HG03521 (cell line): ENCODE results near the gene CEL.
"Not testable (repeated sequence)": the region's sequence is repeated elsewhere in the genome, so short reads cannot be mapped to it uniquely, and the experiment has no call there.

Experiments
- ATAC-seq: cut with Tn5 transposase; IDR thresholded peaks from one replicate; pipeline ENCODE4 v1.9.1; 2021; ENCODE audit warnings: mild to moderate bottlenecking, moderate library complexity; ENCODE audit not compliant: unreplicated experiment

Gene CEL

DNA sequence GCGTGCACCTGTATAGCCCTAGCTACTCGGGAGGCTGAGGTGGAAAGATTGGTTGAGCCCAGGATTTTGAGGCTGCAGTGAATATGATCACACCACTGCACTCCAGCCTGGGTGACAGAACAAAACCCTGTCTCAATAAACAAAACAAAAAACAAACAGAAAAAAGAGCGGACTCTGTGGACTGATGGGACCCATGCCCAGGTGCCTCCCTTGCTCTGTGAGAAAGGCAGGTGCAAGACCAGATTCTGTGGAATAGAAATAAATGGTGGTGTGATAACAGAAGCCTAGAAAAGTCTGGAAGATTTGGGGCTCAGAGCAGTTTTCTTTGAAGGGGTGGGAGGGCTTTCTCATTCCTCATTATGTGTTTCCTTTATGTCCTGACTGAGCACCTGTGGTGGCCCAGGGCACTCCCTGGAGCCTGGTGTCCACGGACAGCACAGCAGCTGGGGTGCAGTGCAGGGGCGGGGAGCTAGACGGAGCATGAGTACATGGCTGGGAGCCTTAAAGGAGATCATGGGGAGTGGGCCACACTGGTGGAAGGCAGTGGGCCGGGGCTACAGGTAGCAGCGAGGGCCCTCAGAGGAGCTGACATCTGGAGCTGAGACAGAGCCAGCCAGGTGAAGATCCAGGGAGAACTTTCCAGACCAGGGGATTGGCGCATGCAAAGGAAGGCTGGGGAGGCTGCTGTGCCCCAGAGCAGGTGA lies 15.4 kb upstream of the CEL start:
- no peak for ATAC-seq

DNA sequence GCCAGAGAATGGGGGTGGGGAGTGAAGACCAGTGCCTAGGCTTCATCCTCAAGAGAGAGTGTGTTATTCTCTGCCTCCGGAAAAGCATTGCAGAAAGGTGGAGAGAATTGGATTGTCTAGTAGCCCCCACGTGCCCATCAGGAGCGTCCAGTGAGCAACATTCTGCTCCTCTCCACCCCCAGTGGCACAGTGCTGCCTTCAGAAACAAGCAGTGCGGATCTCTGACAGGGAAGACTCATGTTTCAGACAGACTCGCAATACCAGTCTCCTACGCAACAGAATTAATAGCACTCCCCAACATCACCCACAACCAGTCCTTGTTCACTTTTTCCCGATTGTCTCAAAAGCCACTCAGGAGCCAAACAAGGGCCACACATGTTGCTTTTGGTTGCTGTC lies 14.9 kb upstream of the CEL start:
- ATAC-seq = no peak

DNA sequence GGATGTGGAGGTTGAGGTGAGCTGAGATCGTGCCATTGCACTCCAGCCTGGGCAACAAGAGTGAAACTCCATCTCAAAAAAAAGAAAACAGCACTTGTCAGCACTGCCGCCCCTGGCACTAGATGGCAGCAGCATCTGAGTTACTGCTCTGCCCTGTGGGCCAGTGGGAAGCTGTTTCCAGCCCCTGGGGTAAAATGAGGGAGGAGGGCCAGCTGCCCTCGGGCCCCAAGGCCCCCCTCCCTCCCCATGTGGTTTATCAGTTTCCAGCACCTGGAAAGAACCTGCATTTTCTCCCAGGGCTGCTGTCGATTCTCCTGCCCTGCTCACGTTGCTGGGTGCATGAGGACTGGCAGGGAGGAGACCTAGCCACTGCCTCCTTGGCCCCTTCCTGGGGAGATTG lies 13.2 kb upstream of the CEL start:
- ATAC-seq = no peak

DNA sequence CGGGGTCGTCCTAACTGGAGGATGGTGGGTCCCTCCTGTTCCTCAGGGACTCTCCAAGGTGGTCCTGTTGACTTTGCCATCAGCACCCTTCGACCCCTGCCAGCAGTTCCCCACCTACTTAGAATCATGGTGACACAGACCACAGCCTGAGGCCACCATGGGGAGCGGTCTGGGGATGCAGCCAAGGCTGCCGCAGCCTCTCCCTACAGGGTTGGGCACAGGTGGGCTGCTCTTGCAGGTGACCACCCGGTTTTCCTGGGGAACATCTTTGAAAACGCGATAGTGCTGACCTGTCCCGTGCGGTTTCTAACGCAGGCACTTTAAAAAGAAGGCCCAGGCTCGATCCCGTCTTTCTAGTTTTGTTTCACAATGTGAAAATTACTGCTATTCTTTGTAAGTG lies 12.7 kb upstream of the CEL start:
- no peak for ATAC-seq

DNA sequence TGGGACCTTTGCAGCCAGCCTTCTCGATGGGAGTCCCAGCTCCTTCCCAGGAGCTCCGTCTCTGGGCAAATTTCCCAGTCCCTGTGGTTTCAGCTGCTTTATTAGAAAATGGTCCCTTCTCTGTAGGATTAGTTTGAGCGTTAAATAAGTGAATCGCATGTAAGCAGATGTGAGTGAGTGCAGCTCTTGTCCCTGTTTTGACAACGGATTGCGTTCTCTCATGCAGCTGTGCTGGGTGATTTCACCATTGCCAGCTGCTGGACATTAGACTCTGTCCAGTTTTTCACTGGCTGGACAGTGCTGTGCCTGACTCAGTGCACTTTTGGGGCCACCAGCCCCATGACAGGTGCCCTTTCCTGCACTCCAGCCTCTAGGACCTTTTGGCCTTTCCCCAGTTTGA lies 11.6 kb upstream of the CEL start:
- ATAC-seq = no peak

DNA sequence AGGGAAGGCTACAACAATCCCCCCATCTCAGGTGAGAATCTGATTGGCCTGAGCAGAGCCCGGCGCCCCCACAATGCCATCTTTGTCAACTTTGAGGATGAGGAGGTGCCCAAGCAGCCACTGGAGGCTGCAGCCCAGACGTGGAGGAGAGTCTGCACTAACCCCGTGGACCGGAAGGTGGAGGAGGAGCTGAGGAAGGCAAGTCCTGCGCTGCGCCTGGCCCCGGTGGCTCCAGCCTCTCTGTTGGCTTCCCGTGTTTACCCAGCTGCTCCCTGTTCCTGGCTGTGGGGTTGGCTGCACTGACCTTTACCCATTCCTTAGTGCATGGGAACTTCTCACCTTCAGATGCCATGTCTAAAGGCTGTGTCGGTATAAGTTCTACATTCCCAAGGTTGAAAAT lies 11.0 kb upstream of the CEL start:
- no peak for ATAC-seq

DNA sequence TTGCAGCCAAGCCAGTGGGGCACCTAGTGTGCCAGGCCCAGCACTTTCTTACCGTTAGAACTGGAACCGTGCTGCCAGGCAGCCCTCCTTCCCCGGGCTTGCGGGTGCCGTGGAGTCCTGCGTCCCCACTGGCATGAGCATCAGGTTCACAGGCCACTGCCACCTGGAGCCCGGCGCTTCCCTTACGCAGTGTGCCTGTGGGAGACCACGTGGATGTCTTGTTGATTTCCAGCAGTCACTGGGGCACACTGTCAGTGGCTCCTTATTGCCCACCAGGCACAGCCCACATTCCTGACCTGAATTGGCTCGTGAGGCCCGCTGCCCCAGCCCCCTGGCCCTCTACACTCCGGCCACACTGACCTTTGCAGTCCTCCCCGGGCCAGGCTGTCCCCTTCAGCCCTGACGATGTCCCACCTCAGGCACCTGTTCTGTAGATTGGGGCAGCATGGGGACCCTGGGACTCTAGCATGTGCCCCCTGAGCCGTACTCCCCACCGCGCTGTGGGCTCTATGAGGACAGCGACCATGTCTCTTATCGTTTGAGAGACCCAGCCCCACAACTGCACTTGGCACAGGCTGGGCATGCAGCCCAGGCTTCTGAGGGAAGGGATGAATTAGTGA lies 10.4 kb upstream of the CEL start:
- ATAC-seq = no peak

DNA sequence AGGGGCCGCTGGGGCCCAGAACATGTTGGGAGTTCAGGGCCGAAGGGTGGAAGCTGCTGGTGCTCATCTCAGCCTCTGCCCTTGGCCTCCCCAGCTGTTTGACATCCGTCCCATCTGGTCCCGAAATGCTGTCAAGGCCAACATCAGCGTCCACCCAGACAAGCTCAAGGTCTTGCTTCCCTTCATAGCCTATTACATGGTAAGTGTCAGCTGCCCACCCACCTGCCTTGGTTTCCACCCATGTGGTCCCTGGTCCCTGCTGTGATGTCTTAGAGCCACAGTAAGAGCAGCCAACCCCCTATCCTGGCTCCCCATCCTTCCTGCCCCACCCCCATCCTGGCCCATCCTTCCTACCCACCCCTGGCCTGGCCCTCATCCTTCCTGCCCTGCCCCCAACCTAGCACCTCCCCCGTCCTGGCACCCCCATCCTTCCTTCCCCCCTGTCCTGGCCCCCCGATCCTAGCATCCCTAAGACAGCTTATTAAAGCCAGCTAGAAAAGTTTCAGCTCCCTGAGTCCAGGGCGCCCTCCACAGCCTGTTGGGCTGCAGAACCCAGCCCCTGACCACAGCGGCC lies 9.7 kb upstream of the CEL start:
- no peak for ATAC-seq

DNA sequence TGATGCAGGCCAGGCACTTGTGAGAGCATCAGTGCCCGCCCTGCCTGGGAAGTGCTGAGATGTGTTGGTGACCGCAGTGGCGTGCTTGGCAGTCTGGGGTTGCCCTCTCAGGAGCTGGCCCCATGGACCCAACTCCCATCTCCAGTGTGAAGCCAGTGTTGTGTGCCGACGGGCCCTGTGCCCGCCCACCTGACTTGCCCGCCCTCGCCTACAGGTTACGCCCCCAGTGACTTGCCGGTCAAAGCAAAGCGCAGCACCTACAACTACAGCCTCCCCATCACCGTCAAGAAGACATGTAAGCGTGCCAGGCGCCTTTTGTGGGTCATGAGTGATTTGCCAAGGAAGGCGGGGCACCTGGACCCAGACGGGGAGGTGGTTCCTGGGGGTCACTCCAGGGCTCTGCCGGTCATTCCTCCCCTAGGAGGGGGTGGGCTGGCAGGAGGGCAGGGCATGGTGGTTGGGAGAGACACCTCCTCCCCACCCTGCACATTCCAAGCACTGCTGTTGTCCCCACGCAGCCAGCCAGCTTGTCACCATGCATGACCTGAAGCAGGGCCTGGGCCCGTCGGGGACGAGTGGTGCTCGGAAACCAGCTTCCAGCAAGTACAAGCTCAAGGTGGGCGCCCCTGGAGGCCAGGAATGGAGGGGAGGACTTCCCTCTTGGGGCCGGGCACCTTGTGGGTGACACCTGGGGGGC lies 7.4 kb upstream of the CEL start:
- ATAC-seq = no peak

DNA sequence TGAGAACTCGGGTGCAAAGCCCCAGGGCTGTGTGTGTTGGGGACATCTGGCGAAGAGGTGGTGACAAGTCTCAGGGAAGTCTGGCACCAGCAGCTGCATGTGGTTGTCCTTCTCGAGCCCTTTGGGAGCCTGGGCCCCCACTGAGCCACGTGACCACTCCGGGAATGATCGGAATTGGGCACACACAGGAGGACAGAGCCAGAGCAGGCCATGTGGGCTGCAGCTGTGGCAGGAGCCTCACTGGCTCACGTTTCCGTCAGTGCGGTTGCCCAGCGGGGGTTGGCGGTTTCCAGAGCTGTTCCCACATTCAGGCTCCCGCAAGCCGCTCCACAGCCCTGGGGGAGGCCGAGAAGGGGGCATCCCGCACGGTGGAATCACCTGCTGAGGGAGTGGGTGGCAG lies 6.8 kb upstream of the CEL start:
- ATAC-seq = no peak

DNA sequence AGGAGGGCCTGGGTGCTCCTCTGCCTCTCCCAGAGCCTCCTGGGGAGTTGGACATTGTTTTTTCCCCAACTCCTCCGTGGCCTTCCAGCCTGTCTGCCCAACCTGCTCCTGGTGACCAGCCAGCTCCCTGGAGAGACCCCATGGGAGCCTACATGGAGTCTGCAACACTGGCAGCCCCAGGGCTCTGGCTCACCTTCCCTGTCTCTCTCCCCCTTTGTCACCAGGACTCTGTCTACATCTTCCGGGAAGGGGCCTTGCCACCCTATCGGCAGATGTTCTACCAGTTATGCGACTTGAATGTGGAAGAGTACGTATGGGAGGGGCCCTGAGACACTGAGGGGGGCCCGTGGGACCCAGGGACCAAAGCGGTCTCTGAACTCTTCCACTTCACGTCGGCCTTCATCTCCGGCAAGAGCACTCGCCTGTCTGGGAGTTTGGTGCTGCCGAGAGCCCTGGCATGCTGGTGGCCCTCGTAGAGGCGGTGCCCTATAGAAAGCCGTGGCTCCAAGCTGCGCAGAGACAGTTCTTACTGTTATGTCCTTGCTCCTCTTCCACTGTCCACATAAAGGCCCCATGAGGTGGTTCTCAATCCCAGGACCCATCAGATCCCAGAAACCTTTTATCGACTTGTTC lies 5.9 kb upstream of the CEL start:
- no peak for ATAC-seq

DNA sequence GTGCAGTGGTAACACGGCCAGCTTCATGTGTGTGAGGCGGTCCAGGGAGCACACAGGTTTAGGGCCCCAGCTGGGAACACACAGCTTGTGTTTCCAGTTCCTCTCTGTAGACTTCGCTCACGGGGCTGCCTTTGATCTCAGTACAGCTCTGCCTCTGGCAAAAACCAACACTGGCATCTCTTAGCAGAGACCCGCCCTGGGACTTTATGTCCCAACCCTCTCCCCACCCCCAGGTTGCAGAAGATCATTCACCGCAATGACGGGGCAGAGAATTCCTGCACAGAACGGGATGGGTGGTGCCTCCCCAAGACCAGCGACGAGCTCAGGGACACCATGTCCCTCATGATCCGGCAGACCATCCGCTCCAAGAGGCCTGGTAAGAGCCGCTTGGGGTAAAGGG lies 5.2 kb upstream of the CEL start:
- no peak for ATAC-seq

DNA sequence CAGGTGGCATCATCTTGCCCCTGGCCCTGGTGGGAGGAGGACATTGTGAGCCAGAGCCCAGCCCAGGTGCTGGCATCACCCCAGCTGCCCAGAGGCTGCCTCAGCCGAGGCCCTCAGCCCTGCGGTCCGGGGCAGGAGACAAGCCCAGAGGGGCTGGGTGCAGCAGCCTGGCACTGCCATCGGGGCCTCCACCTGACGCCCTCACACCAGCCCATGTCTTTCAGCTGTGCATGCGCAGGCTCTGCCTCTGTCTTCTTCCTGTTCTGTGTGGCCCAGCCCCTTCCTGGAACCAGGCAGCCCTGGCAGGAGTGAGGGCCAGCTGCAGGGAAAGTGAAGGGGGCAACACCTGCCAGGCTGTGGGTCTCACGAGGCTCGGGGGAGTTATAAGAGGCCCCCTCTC lies 4.8 kb upstream of the CEL start:
- no peak for ATAC-seq

DNA sequence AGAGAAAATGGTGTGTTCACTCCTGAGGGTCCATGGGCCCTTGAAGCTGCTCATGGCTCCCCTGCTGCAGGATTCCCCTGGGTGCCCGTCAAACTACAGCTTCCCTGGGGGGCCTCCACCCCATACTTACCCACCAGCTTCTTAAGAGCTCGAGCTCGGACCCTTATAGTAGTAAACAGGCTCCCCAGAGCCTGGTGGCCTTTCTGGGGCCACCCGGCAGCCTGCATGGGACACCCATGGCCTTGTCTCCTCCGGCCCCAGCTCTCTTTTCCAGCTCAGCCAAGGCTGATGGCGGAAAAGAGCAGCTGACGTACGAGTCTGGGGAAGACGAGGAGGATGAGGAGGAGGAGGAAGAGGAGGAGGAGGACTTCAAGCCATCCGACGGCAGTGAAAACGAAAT lies 4.2 kb upstream of the CEL start:
- ATAC-seq = no peak

DNA sequence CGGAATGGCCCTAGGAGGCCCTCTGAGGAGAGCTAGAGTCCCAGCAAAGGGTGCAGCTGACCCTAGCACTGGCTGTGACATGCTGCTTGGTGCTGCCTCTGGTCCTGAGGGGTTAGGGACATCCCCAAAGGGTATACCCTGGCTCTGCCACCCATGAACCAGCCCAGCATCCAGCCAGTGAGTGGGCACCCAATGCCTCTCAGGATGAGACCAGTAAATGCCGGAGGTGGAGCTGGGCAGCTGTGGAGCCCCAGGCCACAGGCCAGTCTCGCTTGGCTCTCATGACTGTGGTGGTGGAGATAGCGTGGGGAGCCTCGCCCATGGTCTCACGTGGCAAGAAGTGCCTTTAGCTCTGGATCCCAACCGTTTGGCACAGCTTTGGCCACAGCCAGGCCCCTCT lies 3.7 kb upstream of the CEL start:
- ATAC-seq = no peak

DNA sequence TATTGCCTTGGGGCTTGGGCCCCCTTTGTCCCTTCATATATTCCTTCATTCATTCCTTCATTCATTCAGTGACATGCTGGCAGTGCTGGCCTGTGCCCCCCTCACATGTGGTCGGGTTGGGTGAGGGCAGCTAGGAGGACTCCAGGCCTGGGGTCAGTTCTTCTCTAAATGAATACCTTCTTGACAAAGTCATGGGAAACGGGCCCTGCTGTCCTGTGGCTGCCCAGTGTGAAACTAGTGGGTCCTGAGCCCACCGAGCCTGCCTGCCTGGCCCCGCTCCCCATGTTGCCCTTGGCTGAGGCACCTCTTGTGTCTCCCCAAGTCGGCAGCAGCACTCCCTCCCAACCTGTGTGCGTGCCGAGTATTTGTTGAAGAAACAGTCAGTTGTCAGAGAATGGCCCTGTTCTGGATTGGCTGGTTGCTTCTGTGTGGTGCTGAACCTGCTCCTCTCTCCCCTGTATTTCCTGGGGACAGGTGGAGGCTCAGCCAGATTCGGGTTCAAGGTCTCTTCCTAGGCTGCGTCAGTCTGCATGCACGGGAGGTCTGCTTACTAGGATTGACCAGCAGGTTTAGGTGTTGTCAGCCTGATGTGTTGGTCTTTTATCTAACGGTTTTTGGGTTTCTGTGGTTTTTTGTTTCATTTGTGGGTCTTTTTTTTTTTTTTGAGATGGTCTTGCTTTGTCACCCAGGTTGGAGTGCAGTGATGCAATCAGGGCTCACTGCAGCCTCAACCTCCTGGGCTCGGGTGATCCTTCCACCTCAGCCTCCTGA lies 3.0 kb upstream of the CEL start:
- no peak for ATAC-seq

DNA sequence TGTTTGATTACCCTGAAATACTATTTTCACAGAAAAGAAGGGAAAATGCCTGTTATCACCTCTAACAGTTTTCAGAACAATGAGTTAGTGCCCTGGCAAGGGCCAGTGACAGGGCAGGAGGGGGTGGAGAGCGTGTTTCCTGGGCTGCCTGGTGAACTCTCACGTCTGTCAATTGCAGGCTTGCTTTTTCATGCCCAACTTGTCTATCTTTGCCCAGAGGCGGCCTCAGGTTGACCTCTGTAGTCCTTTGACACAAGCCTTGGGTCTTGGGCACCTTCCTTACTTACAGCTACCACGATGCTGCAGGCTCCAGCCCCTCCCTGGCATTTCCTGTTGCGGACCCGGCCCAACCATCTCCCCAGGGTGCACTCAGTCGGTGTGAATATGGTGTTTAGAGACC lies 2.2 kb upstream of the CEL start:
- ATAC-seq = no peak

DNA sequence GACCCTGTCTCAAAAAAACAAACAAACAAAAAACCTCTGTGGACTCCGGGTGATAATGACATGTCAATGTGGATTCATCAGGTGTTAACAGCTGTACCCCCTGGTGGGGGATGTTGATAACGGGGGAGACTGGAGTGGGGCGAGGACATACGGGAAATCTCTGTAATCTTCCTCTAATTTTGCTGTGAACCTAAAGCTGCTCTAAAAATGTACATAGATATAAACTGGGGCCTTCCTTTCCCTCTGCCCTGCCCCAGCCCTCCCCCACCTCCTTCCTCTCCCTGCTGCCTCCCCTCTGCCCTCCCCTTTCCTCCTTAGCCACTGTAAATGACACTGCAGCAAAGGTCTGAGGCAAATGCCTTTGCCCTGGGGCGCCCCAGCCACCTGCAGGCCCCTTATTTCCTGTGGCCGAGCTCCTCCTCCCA lies 1.4 kb upstream of the CEL start:
- ATAC-seq = no peak

DNA sequence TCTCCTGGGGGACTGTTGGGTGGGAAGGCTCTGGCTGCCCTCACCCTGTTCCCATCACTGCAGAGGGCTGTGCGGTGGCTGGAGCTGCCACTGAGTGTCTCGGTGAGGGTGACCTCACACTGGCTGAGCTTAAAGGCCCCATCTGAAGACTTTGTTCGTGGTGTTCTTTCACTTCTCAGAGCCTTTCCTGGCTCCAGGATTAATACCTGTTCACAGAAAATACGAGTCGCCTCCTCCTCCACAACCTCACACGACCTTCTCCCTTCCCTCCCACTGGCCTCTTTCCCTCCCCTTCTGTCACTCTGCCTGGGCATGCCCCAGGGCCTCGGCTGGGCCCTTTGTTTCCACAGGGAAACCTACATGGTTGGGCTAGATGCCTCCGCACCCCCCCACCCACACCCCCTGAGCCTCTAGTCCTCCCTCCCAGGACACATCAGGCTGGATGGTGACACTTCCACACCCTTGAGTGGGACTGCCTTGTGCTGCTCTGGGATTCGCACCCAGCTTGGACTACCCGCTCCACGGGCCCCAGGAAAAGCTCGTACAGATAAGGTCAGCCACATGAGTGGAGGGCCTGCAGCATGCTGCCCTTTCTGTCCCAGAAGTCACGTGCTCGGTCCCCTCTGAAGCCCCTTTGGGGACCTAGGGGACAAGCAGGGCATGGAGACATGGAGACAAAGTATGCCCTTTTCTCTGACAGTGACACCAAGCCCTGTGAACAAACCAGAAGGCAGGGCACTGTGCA lies 590 bp upstream of the CEL start:
- not testable (repeated sequence) for ATAC-seq

DNA sequence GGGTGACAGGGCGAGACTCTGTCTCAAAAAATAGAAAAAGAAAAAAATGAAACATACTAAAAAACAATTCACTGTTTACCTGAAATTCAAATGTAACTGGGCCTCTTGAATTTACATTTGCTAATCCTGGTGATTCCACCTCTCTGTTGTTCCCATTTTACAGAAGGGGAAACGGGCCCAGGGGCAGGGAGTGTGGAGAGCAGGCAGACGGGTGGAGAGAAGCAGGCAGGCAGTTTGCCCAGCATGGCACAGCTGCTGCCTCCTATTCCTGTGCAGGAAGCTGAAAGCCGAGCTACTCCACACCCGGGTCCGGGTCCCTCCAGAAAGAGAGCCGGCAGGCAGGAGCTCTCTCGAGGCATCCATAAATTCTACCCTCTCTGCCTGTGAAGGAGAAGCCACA lies 788 bp downstream of the CEL start:
- not testable (repeated sequence) for ATAC-seq
